LNCaP clone FGC (cell line): Measurements from ENCODE around the gene PBX1.

Source experiments
- DNase-seq: peaks from one replicate; pipeline ENCODE4 v3.0.0-alpha.2; 2011; ENCODE audit warnings: low read depth
- H3K4me3 ChIP-seq: 2 replicates; pipeline ENCODE4 v1.5.1; 2011; ENCODE audit warnings: mild to moderate bottlenecking, low read depth, low read length, control low read depth
- TF ChIP-seq, protein P1 (sequence below): IDR thresholded peaks from 2 replicates; pipeline ENCODE4 v1.5.1; 2012; ENCODE audit warnings: mild to moderate bottlenecking; ENCODE audit not compliant: control insufficient read depth, insufficient read depth; ENCODE audit errors: extremely low read depth

PBX1 gene

DNA sequence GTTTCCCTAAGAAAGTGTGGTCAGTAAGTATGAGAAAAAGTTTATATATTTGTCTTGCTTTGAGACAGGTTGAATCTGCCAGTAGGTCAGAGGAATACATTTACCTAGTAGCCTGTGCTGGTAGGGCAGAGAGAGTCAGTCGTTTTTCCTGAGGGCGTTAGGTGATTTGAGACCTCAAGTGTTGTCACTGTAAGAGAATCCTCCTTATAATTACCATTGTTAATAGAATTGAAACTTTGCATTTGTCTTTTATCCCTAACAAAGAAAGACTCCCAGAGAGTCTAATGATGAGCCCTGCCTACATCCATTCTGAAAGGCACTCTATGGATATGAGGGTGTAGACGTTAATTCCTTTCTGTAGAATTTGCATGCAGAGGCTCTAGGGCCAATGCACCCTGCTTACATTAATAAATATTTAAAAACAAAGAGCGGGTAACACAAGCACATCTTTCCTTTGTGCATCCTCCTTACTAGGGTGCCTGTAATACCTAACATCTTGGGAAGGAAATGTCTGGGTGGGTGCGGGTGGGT is 16.4 kb downstream of the PBX1 start:
- no peak overlapping the region for H3K4me3 ChIP-seq
- TF ChIP-seq, protein P1, sequence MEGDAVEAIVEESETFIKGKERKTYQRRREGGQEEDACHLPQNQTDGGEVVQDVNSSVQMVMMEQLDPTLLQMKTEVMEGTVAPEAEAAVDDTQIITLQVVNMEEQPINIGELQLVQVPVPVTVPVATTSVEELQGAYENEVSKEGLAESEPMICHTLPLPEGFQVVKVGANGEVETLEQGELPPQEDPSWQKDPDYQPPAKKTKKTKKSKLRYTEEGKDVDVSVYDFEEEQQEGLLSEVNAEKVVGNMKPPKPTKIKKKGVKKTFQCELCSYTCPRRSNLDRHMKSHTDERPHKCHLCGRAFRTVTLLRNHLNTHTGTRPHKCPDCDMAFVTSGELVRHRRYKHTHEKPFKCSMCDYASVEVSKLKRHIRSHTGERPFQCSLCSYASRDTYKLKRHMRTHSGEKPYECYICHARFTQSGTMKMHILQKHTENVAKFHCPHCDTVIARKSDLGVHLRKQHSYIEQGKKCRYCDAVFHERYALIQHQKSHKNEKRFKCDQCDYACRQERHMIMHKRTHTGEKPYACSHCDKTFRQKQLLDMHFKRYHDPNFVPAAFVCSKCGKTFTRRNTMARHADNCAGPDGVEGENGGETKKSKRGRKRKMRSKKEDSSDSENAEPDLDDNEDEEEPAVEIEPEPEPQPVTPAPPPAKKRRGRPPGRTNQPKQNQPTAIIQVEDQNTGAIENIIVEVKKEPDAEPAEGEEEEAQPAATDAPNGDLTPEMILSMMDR, result no peak
- no peak for DNase-seq

DNA sequence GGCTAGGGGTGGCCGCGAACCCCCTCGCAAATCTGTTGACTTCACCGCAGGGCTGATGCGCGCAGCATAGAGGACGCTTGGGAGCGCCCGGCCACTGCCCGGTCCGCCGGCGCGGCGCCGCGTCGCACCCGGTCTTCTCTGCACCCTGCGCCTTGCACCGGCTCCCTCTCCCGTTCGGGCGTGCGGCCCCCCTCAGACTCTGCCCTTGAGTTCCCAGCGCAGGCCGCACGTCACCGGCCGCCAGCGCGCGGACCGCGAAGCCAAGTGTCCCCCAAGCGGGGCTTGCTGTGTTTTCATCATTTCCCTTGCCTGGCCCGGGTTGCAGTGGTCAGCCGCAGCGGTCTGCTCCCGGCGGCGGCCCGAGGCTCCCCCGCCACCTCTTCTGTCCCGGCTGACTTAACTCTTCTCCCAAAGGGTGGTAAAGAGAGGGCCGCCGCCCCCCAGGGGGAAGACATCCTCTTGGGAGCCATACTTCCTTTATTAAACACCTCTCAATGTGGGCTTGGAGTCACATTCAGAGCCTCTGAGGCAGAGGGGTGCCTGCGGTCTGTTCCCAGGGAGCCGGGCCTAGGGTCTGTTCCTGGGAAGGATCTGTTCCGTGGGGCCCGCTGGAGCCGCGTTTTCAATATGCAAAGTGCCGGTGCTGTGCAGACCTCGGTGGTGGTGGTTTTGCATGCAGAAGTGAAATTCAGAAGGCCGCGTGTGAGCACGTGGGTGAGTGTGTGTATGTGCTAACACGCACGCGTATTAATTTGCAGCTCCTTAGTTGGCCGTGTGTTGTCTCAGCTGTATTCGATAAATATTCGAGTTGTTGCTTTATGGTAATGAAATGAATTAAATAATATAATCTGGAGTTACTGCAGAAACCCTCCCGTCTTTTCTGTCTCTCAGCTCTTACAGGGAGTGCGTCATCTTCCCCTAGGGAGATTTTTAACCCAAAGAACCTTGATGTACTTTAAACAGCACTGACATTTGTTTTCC is 17.6 kb downstream of the PBX1 start:
- DNase-seq, result no peak
- TF ChIP-seq, protein P1, result no peak
- no peak overlapping the region for H3K4me3 ChIP-seq

DNA sequence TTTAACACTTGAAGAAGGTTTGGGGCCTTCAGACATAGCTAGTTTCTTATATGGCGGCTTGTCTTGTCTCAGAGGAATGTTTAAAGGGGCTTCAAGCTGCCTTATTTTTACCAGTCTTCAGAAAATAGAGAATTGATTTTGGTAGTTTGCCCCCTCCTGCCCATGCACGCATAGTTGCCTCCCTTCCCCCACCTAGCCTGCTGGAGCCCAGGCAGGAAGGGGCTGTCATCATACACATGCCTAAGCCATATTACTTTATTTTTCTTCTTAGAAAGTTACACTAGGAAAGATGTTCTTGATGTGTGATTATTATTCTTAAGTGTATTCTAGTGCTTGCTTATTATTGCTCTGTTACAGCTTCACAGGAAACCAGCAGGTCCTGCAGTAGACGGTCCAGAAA is 18.3 kb downstream of the PBX1 start:
- H3K4me3 ChIP-seq, result no peak overlapping the region
- DNase-seq, result no peak

DNA sequence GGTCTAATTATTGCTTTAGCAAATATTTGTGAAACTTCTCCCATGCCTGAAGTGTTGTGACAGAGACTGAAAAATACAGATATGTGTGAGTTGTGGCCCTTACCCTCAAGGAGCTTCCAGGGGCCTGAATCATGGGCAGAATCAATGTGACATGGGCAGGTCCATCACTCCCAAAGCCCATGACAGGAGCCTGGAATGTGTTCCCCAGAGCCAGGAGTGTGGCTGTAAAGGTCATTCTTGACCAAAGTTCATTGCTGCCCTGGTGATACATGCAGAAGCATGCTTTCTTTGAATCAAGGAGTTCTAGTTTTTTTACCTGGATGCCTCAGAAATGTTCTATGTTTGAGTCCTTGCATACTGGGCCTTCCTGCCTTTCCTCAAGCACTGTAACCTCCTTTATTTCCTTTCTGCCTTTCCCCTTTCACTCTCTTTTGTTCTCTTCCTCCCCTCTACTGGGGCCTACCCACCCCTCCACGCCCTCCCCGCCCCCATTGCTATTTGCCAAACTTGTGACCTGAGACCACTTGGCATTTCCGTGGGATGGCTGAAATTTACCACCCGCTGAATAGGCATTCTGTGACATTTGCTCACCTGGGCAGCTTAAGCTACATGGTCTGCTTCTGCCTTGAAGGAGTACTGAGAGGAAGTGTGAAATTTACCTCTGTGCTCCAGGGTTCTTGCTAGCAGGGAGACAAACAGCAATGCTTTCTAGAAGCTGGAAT is 19.7 kb downstream of the PBX1 start:
- TF ChIP-seq, protein P1, result no peak
- no peak overlapping the region for H3K4me3 ChIP-seq
- DNase-seq, result no peak

More for the DNA sequence above, 18.3 kb downstream of the PBX1 start:
- TF ChIP-seq, protein P1, result no peak

DNA sequence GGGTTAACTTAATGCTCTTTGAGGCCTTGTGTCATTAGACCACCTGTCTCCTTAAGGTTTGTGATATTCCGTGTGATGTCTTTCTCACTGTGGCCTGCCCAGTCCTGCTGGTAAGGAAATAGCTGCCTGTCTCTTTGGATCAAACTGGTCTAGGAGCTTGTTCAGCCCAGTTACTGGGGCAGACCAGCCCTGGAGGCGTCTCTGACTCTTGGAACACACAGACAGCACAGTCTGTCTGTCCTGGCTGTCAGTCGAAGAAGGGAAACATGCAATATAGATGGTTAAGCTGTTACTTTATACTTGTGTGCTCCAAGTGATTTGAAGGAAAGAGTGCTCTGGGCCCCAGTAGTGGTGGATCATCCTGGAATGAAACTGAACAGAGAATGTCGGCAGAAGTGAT is 20.4 kb downstream of the PBX1 start:
- DNase-seq, result no peak
- TF ChIP-seq, protein P1, result no peak
- no peak overlapping the region for H3K4me3 ChIP-seq

DNA sequence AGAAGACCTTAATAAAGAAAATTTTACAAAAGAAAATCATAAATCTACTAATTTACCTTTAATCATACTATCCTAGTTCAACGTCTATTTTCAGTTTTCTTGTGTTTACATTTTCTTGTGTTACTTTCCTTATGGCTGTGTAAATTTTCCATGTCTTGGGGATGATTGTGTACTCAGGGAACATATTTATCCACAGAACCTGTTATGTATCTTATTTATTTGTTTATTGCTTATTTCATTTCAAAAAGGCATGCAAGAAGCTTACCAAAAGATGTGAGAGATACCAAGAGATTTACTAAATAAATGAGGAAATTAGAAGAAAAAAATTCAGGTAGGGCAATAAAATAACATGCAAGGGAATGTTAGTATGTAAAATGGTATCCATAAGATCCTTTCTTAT is 22.8 kb downstream of the PBX1 start:
- TF ChIP-seq, protein P1, result no peak
- no peak for DNase-seq
- no peak overlapping the region for H3K4me3 ChIP-seq
